Fibroblast of lung (primary cell): ENCODE measurements around the gene MOXD1.

ENCODE experiments used
- CTCF ChIP-seq, 2 donors: IDR thresholded peaks in 1 of 2; conservative IDR thresholded peaks in 1 of 2; 1 replicate in 1 of 2; 2 replicates in 1 of 2; pipeline ENCODE4 v1.5.1; 2011 to 2012; ENCODE audit warnings: low read length in 2 of 2, control low read depth in 1 of 2, inconsistent platforms in 1 of 2, low read depth in 1 of 2, mild to moderate bottlenecking in 1 of 2
- EZH2 ChIP-seq: IDR thresholded peaks from 2 replicates; pipeline ENCODE4 v1.5.1; 2012; ENCODE audit warnings: low read length, control low read depth, mild to moderate bottlenecking; ENCODE audit errors: missing control alignments

- TF ChIP-seq CTCF (conservative IDR thresholded peaks at IDR 0.05 in 1 of 2, IDR thresholded peaks at IDR 0.05 in 1 of 2; ENCODE audit: low read depth in 1 of 2, low read length in 2 of 2) (peak in 1 of 2 donors; percentile 19), EZH2 (no peak)
Measured at GRCh38 chr6:132392792-132393191, 8.5 kb downstream of the MOXD1 start.
